PC-9 (cell line): ENCODE data around the gene HSPB7.

Source experiments
- CTCF ChIP-seq: fragments of 200-600 bp; sonication (generic); conservative IDR thresholded peaks from 2 replicates; pipeline ENCODE4 v1.6.1; 2017; ENCODE audit warnings: mixed run types, antibody characterized with exemption, mild to moderate bottlenecking, moderate library complexity
- EZH2 ChIP-seq: fragments of 200-600 bp; sonication (generic); IDR thresholded peaks from 2 replicates; pipeline ENCODE4 v1.8.0; 2017; ENCODE audit warnings: antibody characterized with exemption, low read depth

- TF ChIP-seq EZH2 (no peak), CTCF (no peak)
Observed at GRCh38 chr1:16018308-16018707, 465 bp upstream of the HSPB7 start.
